Ishikawa (cell line): ENCODE results near the gene CBX6.

Experiments
- CEBPB ChIP-seq: IDR thresholded peaks from 2 replicates; pipeline ENCODE4 v1.6.1; 2012
- CREB1 ChIP-seq: IDR thresholded peaks from 2 replicates; pipeline ENCODE4 v1.6.1; 2012; ENCODE audit warnings: low read depth
- EGR1 ChIP-seq: IDR thresholded peaks from 2 replicates; pipeline ENCODE4 v1.6.1; 2012
- EP300 ChIP-seq: IDR thresholded peaks from 2 replicates; pipeline ENCODE4 v1.6.1; 2012; ENCODE audit warnings: borderline replicate concordance
- FOXM1 ChIP-seq: IDR thresholded peaks from 2 replicates; pipeline ENCODE4 v1.6.1; 2012; ENCODE audit warnings: low read depth, borderline replicate concordance
- NFIC ChIP-seq: IDR thresholded peaks from 2 replicates; pipeline ENCODE4 v1.6.1; 2012
- RAD21 ChIP-seq: IDR thresholded peaks from 2 replicates; pipeline ENCODE4 v1.6.1; 2012; ENCODE audit warnings: low read depth
- TAF1 ChIP-seq: IDR thresholded peaks from 2 replicates; pipeline ENCODE4 v1.6.1; 2012; ENCODE audit warnings: low read depth, mild to moderate bottlenecking
- TCF12 ChIP-seq: IDR thresholded peaks from 2 replicates; pipeline ENCODE4 v1.6.1; 2012; ENCODE audit warnings: low read depth
- TEAD4 ChIP-seq: IDR thresholded peaks from 2 replicates; pipeline ENCODE4 v1.6.1; 2012
- YY1 ChIP-seq: IDR thresholded peaks from 2 replicates; pipeline ENCODE4 v1.6.1; 2012; ENCODE audit warnings: low read depth
- ZBTB7A ChIP-seq: IDR thresholded peaks from 2 replicates; pipeline ENCODE4 v1.6.1; 2012; ENCODE audit warnings: low read depth
- TF ChIP-seq, protein P1 (sequence below): IDR thresholded peaks from 2 replicates; pipeline ENCODE4 v1.6.1; 2012; ENCODE audit warnings: low read depth, mild to moderate bottlenecking
- TF ChIP-seq, protein P2 (sequence below): IDR thresholded peaks from 2 replicates; pipeline ENCODE4 v1.6.1; 2012
- TF ChIP-seq, protein P3 (sequence below): IDR thresholded peaks from 2 replicates; pipeline ENCODE4 v1.6.1; 2012

The CBX6 gene

DNA sequence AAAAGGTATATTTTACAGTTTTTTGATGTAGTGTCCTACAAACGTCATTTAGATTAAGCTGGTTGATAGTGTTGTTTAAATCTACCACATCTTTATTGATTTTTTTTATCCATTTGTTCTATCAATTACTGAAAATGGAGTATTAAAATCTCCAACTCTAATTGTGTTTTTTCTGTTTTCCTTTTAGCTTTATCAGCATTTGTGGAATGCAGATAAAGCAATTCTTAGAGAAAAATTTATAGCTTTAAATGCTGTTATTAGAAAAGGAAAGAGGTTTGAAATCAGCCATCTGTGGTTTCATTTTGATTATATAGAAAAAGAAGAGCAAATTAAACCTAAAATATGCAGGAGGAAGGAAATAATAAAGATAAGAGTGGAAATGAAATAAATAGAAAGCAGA lies 39.4 kb upstream of the CBX6 start:
- TF ChIP-seq EGR1 (no peak), NFIC (no peak), TAF1 (no peak), TCF12 (no peak), TEAD4 (no peak), YY1 (no peak), FOXM1 (no peak), RAD21 (no peak), ZBTB7A (no peak), CREB1 (no peak), CEBPB (no peak), EP300 (no peak)
- TF ChIP-seq, protein P1, sequence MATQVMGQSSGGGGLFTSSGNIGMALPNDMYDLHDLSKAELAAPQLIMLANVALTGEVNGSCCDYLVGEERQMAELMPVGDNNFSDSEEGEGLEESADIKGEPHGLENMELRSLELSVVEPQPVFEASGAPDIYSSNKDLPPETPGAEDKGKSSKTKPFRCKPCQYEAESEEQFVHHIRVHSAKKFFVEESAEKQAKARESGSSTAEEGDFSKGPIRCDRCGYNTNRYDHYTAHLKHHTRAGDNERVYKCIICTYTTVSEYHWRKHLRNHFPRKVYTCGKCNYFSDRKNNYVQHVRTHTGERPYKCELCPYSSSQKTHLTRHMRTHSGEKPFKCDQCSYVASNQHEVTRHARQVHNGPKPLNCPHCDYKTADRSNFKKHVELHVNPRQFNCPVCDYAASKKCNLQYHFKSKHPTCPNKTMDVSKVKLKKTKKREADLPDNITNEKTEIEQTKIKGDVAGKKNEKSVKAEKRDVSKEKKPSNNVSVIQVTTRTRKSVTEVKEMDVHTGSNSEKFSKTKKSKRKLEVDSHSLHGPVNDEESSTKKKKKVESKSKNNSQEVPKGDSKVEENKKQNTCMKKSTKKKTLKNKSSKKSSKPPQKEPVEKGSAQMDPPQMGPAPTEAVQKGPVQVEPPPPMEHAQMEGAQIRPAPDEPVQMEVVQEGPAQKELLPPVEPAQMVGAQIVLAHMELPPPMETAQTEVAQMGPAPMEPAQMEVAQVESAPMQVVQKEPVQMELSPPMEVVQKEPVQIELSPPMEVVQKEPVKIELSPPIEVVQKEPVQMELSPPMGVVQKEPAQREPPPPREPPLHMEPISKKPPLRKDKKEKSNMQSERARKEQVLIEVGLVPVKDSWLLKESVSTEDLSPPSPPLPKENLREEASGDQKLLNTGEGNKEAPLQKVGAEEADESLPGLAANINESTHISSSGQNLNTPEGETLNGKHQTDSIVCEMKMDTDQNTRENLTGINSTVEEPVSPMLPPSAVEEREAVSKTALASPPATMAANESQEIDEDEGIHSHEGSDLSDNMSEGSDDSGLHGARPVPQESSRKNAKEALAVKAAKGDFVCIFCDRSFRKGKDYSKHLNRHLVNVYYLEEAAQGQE: no peak
- TF ChIP-seq, protein P2, sequence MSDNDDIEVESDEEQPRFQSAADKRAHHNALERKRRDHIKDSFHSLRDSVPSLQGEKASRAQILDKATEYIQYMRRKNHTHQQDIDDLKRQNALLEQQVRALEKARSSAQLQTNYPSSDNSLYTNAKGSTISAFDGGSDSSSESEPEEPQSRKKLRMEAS: no peak
- TF ChIP-seq, protein P3, sequence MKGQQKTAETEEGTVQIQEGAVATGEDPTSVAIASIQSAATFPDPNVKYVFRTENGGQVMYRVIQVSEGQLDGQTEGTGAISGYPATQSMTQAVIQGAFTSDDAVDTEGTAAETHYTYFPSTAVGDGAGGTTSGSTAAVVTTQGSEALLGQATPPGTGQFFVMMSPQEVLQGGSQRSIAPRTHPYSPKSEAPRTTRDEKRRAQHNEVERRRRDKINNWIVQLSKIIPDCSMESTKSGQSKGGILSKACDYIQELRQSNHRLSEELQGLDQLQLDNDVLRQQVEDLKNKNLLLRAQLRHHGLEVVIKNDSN: no peak

DNA sequence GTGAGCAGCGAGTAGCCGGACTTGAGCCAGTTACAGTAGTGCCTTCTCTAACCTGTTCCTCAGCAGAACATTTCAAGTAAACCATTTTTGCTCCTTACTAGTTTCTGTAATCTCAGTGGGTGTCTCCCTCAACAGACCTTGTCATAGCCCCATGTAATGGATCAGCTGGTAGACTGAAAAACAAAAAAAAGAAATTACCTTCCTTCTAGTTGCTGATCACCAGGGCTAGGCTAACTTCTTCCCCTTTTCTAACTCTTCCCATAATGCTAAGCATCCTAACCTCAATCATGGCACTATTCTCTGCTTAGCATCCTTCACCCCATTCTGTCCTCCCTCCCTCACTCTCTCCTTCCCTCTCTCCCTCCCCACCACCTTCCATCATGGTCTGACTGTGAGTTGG lies 35.8 kb upstream of the CBX6 start:
- TF ChIP-seq NFIC: no peak
- no peak for TF ChIP-seq YY1
- TF ChIP-seq, protein P3: no peak
- TF ChIP-seq EGR1: no peak
- TF ChIP-seq CEBPB: no peak
- TF ChIP-seq CREB1: no peak
- TF ChIP-seq TAF1: no peak
- TF ChIP-seq, protein P2: no peak
- no peak for TF ChIP-seq TCF12
- no peak for TF ChIP-seq EP300
- no peak for TF ChIP-seq FOXM1
- TF ChIP-seq, protein P1: no peak
- no peak for TF ChIP-seq TEAD4
- TF ChIP-seq RAD21: no peak
- no peak for TF ChIP-seq ZBTB7A

DNA sequence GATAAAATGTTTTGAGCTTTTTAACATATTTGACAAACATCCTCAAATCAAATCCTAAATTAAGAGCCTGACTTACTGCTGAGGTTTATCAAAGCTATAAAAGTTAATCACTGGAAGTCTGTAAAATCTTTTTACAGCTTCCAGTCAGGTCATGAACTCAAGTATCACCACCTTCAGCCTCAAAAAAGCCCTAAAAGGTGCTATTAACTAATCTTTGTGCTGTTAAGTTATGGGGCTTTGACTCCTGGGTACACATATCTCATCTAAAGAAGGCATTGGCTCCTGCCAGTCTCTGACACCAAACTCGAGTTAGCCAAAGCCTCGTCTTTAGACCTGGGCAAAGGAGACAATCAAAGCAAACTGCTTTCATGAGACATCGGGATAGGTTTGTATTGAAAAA lies 34.0 kb upstream of the CBX6 start:
- TF ChIP-seq EP300 (no peak), CEBPB (no peak), TEAD4 (no peak), CREB1 (no peak), RAD21 (no peak), NFIC (no peak), TAF1 (no peak), EGR1 (no peak), YY1 (no peak), TCF12 (no peak), FOXM1 (no peak), ZBTB7A (no peak)
- TF ChIP-seq, protein P3: no peak
- TF ChIP-seq, protein P1: no peak
- TF ChIP-seq, protein P2: no peak

DNA sequence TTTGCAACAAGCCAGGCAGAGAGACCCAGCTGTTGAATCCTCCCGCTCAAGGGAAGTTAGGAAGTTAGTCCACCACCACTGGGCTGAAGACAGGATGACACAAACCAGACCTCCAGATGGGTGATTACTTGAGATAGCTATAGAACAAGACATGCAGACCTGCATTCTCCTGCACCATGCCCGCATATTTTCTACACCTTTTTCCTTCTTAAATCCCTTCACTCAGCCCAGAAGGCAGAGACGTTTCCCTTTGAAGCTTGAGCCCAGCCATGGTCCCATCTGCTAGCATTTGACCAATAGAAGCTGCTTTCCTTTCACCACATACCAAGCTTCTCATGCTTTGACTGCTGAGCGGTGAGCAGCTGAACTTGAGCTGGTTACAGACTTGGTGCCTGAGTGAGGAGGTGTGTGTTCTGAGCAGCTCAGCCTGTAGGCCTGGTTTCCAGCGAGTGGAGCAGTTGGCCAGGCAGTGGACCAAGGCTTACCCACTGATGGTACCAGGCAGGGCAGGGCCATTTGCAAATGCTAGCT lies 29.2 kb upstream of the CBX6 start:
- TF ChIP-seq YY1 (no peak), EP300 (no peak), TCF12 (no peak), EGR1 (no peak), RAD21 (no peak), CREB1 (no peak), CEBPB (no peak), TAF1 (no peak)
- TF ChIP-seq, protein P1: no peak
- TF ChIP-seq, protein P2: no peak
